Peyer's patch (tissue), 4 donors: Measurements from ENCODE around the gene FARP1. TPM values are rescaled to one million over a fixed set of nuclear protein-coding genes. Genes with fewer than 3 reads are reported as not detected.

Experiments used
- DNase-seq, 3 donors: peaks; one replicate each; pipeline ENCODE4 v3.0.0-alpha.2; 2017 to 2019
- H3K27ac ChIP-seq, 4 donors: fragments of 200-600 bp; sonication (generic); one replicate each; pipeline ENCODE4 v1.5.1; 2016 to 2019
- H3K27me3 ChIP-seq, 2 donors: fragments of 200-600 bp; sonication (generic); one replicate each; pipeline ENCODE4 v1.5.1; 2019
- H3K36me3 ChIP-seq, 3 donors: fragments of 200-600 bp; sonication (generic); one replicate each; pipeline ENCODE4 v1.5.1; 2016 to 2019
- H3K4me1 ChIP-seq, 4 donors: fragments of 200-600 bp; sonication (generic); one replicate each; pipeline ENCODE4 v1.5.1; 2016 to 2019
- H3K4me3 ChIP-seq, 4 donors: fragments of 200-600 bp; sonication (generic); 1 replicate in 3 of 4; 2 replicates in 1 of 4; pipeline ENCODE4 v1.5.1; 2016 to 2019; ENCODE audit warnings: mild to moderate bottlenecking in 1 of 4
- H3K9me3 ChIP-seq, 4 donors: fragments of 200-600 bp; sonication (generic); one replicate each; pipeline ENCODE4 v1.5.1; 2016 to 2019; ENCODE audit warnings: mild to moderate bottlenecking in 1 of 4
- CTCF ChIP-seq, 6 experiments: fragments of 450-650 bp in 4 of 6; fragments of 200-600 bp in 2 of 6; sonication (generic) in 1 of 6; IDR thresholded peaks; one replicate each; pipeline ENCODE4 v1.5.1; 2017 to 2019; ENCODE audit warnings: antibody characterized with exemption in 6 of 6, mild to moderate bottlenecking in 3 of 6, moderate library complexity in 1 of 6
- POLR2A ChIP-seq, 2 donors: fragments of 450-650 bp; IDR thresholded peaks; one replicate each; pipeline ENCODE4 v1.5.1; 2017; ENCODE audit warnings: antibody characterized with exemption in 2 of 2, mild to moderate bottlenecking in 2 of 2, moderate library complexity in 2 of 2
- total RNA-seq, 4 donors: library from RNA; depleted of rRNA; stranded (reverse); fragments of >200 nt; gene quantifications; one replicate each; pipeline ENCODE4 v1.1.0, GENCODE V29; 2016

The FARP1 gene
- total RNA-seq, 4 donors from 2014 or later = 10.6 to 61.1 (median 14.9) TPM

- Histone ChIP-seq H3K4me1 (no peaks in the 10 kb centered on the region), H3K4me3 (no peak overlapping the region), H3K27me3 (no peaks in the 10 kb centered on the region), H3K9me3 (no peaks in the 10 kb centered on the region), H3K27ac (no peak overlapping the region), H3K36me3 (no peaks in the 10 kb centered on the region)
- DNase-seq = no peak
- TF ChIP-seq POLR2A (IDR thresholded peaks at IDR 0.05) (no peak), CTCF (IDR thresholded peaks at IDR 0.05) (no peak)
These were observed 142.4 kb downstream of the FARP1 start for GRCh38 chr13:98285317-98285716.

GRCh38 chr13:98285852-98286594 lies 143.1 kb downstream of the FARP1 start:
- H3K27me3 ChIP-seq = no peaks in the 10 kb centered on the region

GRCh38 chr13:98286799-98287198 lies 143.9 kb downstream of the FARP1 start:
- Histone ChIP-seq H3K4me3 (no peak overlapping the region), H3K27ac (no peak overlapping the region), H3K4me1 (no peaks in the 10 kb centered on the region), H3K36me3 (no peaks in the 10 kb centered on the region), H3K27me3 (no peaks in the 10 kb centered on the region), H3K9me3 (no peaks in the 10 kb centered on the region)
- TF ChIP-seq POLR2A (IDR thresholded peaks at IDR 0.05) (no peak), CTCF (IDR thresholded peaks at IDR 0.05) (no peak)
- no peak for DNase-seq

More at GRCh38 chr13:98285852-98286594, 143.1 kb downstream of the FARP1 start:
- DNase-seq = no peak
- Histone ChIP-seq H3K9me3 (no peaks in the 10 kb centered on the region), H3K27ac (no peak overlapping the region), H3K4me1 (no peaks in the 10 kb centered on the region), H3K36me3 (no peaks in the 10 kb centered on the region), H3K4me3 (no peak overlapping the region)
- no peak for TF ChIP-seq CTCF (IDR thresholded peaks at IDR 0.05)
- TF ChIP-seq POLR2A (IDR thresholded peaks at IDR 0.05) = no peak

GRCh38 chr13:98288211-98288610 lies 145.3 kb downstream of the FARP1 start:
- H3K9me3 ChIP-seq = no peaks in the 10 kb centered on the region
- DNase-seq = no peak
- TF ChIP-seq POLR2A (IDR thresholded peaks at IDR 0.05) = no peak
- no peak for TF ChIP-seq CTCF (IDR thresholded peaks at IDR 0.05)
- H3K4me1 ChIP-seq = no peaks in the 10 kb centered on the region
- no peak overlapping the region for H3K27ac ChIP-seq
- H3K4me3 ChIP-seq = no peak overlapping the region
- no peaks in the 10 kb centered on the region for H3K36me3 ChIP-seq
- no peaks in the 10 kb centered on the region for H3K27me3 ChIP-seq

- Histone ChIP-seq H3K4me1 (no peaks in the 10 kb centered on the region), H3K9me3 (no peaks in the 10 kb centered on the region), H3K36me3 (no peaks in the 10 kb centered on the region), H3K27ac (no peak overlapping the region), H3K4me3 (no peak overlapping the region), H3K27me3 (no peaks in the 10 kb centered on the region)
- no peak for DNase-seq
- TF ChIP-seq CTCF (IDR thresholded peaks at IDR 0.05) (no peak), POLR2A (IDR thresholded peaks at IDR 0.05) (no peak)
These were observed 146.5 kb downstream of the FARP1 start for GRCh38 chr13:98289339-98289945.
